NOMO-1 (cell line): ENCODE data around the gene ACLY.

Experiments
- DNase-seq, 2 experiments: peaks; one replicate each; lab custom pipeline; 2025; ENCODE audit not compliant: unreplicated experiment in 2 of 2; lab: John Stamatoyannopoulos, UW

The ACLY gene

GRCh38 chr17:41913798-41914197 is 5.0 kb downstream of the ACLY start:
- no peak for DNase-seq

DNA sequence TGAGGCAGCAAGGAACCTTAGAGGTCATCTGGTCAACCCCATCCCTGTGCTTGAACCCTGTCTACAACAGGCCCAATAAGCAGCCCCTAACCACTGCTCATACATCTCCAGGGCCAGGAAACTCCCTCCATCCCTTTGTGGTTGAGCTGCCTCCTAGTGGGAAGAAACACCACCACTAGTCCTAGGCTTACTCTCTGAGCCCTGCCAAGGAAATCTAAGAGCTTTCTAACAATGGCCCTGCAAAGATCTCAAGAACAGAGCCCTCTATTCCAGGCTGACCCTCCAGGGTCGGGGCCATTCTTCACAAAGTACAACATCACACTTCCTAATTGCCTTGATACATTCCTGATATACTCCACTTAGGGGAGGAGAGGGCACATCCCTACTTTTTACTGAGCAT is 5.8 kb downstream of the ACLY start:
- no peak for DNase-seq

DNA sequence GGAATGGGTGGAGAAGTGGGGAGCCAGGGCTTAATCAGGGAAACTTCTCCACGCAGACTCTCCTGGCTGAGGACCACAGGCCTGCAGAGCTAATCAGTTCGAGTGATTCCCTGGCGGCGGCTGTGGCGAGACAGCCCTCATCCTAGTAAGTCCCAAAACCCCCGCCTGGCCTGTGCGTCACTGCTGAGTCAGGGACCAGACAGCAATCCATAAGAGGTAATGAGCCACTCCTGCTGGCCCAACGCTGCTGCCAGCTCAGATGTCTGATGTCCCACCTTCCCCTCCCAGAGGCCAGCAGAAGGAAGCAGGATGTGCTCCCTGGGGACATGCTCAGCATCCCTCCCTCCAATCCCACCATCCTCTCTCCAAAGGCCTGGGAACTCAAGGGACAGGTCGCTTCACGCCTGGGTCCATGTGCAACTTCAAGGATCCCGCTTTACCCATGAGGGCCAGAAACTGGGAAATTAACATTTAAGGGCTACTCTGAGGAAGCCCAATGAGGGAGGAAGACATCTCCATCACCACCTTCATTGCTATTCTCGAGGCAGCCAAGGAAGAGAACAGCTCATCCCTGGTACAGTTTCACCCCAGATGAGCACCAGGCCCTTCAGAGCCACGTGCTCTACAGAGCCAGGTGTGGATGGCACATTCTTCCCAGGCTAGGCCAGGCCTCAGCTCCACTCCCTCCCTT is 7.9 kb downstream of the ACLY start:
- no peak for DNase-seq

DNA sequence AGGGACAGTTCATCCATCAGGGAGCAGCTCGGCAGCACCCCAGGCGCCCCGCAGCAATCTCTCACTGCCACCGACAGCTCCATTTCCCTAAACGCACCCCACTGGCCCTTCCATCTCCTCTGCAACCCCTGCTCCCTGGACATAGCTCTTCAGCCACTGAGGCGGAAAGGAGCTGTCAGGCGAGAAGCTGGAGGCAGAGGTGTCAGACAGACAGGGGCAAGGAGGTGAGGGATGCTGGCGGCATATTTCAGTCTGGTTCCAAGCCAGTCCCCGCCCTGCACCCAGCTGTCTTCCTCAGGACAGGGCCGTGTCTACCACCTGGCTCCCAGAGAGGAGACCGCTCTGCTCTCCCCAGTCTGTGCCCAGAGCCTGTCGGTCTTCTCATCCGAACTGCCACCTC is 9.7 kb downstream of the ACLY start:
- DNase-seq: no peak

DNA sequence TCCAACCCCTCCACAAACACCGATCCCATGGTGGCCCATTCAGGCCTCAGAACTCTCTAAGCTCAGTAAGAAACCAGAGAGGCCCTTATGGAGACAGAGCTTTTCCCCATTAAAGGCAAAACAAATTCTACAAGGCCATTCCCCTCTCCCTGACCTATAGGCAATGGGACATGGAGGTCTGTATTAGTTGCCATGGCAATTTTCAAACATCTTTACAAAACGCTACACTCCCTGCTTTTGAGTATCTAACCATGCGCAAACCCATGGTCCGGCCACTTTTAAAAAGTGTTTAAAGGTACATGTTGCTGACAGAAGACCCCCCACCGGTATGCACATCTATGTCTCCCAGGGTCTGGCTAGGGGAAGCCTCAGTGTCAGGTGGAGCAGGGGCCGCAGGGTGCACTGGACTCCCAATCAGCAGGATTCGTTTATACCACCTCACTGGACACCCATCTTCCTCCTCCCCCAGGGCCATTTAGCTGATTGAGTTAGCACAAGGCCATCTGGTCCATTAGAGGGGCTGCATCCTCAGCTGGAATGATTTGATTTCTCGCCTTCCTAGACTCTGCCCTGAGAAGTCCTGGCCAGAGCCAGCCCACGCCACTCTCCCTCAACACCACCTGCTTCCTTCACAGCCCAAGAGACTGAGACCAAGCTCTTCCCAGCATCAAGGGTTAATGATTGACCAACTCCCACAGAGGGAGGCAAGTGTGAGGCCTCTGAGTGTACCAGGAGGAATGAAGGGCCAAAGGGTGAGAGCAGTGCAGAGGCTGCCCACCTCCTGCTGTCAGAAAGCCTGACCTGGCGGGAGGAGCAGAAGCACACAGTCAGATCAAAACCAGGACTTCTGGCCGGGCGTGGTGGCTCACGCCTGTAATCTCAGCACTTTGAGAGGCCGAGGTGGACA is 10.9 kb downstream of the ACLY start:
- DNase-seq: no peak

GRCh38 chr17:41907185-41907556 is 11.6 kb downstream of the ACLY start:
- no peak for DNase-seq

DNA sequence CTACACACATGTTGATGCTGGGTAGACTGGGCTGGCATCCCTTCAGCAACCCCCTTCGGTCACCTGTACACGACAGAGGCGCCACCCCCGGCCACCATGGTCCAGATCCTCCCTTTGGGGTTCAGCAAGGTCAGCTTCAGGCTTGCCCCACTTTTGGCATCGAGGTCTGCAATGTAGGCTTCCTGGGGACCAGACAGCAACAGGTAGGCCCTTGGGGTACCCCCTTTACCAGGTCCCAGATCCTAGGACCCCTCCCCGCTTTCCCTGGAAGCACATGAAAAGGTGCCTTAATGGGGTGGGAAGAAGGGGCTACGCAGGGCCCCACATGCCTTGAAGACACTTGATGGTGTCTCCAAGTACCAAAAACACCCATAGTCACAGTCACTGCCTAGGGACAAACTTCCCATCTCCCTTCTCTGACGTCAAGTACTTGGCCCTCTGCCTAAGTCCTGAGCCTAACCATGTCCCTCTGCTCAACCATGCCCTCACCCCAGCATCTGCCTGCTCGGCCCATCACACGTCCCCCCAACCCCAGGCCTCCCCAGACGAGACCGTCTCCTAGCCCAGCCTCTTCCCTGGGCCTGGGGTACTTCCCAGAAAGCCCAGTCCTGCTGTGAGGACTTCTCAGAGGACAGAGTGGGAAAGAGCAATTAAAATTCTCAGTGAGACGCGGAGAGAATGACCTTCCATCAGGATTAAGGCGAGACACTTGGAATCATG is 12.1 kb downstream of the ACLY start:
- DNase-seq: no peak

- no peak for DNase-seq
Measured at GRCh38 chr17:41905172-41905571, 13.6 kb downstream of the ACLY start.

DNA sequence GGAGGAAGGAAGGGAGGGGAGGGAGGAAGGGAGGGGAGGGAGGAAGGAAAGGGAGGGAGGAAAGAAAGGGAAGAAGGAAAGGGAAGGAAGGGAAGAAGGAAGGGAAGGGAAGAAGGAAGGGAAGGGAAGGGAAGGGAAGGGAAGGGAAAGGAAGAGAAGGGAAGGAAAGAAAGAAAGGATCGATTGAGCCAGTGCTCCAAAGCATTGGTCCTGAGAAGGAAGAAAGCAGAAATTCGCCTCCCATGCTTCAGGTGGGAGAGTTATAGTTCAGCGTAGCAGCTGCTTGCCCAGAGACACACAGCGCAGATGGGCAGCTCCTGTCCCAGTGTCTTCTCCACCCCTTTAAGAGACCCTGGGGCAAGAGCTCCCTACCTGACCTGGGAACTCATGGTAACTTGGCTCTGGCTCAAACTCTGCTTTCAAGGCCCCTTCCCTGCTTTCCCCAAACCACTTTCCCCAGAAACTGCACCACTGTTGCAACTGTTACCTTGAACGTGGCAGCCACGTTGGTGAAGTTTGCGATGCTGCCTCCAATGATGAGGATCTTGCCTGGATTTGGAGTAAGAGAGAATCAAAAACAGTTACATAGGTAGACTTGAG is 14.4 kb downstream of the ACLY start:
- DNase-seq: no peak

DNA sequence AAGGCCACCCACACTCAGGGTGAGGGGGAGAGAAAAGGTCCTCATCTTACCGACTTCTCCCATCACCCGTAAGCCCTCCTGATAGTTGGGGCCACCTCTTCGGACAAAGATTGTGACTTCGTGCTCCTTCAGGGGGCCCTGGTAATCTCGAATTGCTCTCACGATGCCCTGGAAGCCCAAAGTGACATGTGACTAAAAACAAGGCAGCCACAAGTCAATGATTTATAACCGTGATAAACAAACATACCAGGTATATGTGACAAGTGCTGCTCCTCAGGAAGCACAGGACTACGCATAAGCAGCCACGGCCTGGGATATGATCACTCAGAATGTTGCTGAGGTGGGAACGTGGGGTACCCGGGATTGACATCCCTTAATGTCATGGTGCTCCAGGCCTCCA is 17.1 kb downstream of the ACLY start:
- no peak for DNase-seq

GRCh38 chr17:41896726-41897125 is 22.0 kb downstream of the ACLY start:
- no peak for DNase-seq

GRCh38 chr17:41895617-41896016 is 23.1 kb downstream of the ACLY start:
- no peak for DNase-seq

GRCh38 chr17:41894791-41895331 is 23.9 kb downstream of the ACLY start:
- no peak for DNase-seq

GRCh38 chr17:41893384-41893783 is 25.4 kb downstream of the ACLY start:
- no peak for DNase-seq

DNA sequence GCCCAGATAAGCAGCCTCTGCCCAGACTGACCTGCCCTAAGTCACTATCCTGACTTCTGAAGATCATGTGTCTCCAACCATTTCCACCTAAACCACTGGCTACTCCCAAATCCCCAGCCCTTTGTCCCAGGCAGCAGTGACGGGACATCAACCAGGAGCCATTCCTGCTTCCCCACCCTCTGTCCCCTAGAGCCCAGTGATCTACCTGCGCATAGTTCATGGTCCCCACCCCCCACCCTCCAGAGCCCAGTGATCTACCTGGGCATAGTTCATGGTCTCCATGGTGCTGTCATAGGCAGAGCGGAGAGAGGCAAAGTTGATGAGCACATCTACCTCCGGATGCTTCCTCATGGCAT is 26.8 kb downstream of the ACLY start:
- no peak for DNase-seq

DNA sequence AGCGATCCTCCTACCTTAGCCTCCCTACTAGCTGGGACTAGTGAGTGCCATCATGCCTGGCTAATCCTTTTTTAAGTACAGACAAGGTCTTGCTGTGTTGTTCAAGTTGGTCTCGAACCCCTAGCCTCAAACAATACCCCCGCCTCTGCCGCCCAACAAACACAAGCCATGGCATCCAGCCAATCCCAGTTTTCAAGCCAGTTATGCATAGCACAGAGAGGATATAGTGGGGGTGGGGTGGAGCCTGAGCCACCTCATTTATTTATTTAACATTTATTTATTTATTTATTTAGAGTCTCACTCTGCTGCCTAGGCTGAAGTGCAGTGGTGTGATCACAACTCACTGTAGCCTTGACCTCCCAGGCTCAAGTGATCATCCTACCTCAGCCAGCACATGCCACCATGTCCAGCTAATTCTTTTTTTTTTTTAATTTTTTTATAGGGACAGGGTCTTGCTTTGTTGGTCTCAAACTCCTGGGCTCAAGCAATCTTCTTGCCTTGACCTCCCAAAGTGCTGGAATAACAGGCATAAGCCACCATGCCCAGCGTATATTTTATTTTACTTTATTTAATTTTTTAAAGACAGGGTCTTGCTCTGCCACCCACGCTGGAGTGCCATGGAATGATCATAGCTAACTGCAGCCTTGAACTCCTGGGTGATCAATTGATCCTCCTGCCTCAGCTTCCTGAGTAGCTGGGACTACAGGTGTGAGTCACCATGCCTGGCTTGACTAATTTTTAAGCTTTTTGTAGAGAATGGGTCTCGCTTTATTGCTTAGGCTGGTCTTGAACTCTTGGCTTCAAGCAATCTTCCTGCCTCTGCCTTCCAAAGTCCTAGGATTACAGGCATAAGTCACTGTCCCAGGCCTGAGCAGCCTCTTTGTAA is 27.4 kb downstream of the ACLY start:
- no peak for DNase-seq

- DNase-seq: no peak
Measured at GRCh38 chr17:41888332-41888965, 30.3 kb downstream of the ACLY start.

GRCh38 chr17:41885733-41886132 is 33.0 kb downstream of the ACLY start:
- DNase-seq: no peak

DNA sequence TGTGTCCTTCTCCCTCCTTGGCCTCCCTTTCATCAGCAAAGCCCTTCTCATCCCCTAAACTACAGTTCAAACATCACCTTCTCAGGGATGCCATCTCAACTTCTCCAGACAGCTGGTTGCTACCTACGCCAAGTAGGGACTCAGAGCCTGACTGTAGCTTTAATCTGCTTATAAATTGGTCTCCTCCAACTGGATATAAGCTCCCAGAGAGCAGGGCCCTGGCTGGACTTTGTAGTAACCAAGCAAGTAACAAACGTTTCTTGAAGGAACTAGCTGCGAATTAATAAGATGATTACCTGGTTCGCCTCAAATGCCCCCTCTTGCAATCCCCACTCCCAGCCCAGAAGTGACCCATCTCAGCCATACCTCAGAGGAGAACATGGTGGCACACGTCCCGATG is 36.0 kb downstream of the ACLY start:
- no peak for DNase-seq

DNA sequence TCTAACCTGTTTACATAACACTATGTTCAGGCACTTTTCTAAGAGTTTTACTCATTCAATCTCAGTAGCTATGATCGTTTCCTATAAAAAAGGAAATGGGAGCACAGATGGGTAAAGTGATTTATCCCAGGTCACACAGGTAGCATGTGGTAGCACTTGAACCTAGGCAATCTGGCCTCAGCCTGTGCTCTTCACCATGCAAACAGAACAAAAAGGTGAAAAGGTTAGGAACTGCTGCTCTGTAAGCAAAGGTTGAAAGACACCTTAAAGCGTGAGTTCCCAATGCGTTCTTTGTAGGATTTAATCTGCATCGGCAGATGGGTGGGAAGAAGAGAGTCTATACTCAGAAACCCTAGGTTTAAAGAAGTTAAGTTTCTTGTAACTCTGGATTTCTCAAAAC is 38.6 kb downstream of the ACLY start:
- DNase-seq: no peak
